OCI-LY1 (cell line): ENCODE data around the gene SDK1.

ENCODE experiments used
- CTCF ChIP-seq: fragments of 200-600 bp; sonication (generic), shearing (Covaris generic); IDR thresholded peaks from 2 replicates; pipeline ENCODE4 v1.5.1; 2017; ENCODE audit warnings: mild to moderate bottlenecking, antibody characterized with exemption, low read length, moderate library complexity, mixed read lengths
- EZH2 ChIP-seq: fragments of 200-600 bp; sonication (generic), shearing (Covaris generic); IDR thresholded peaks from 2 replicates; pipeline ENCODE4 v1.8.0; 2017; ENCODE audit warnings: borderline replicate concordance, mixed run types, mild to moderate bottlenecking, antibody characterized with exemption, low read length, moderate library complexity, mixed read lengths

- no peak for TF ChIP-seq EZH2
- no peak for TF ChIP-seq CTCF
Observed at GRCh38 chr7:3888096-3888495, 587.0 kb downstream of the SDK1 start.
